GM10266 (cell line): ENCODE data around the gene NPC1L1.

Source experiments
- DNase-seq: peaks from one replicate; pipeline ENCODE4 v3.0.0; 2012; ENCODE audit errors: extremely low spot score
- CTCF ChIP-seq: IDR thresholded peaks from 2 replicates; pipeline ENCODE4 v1.5.1; 2012; ENCODE audit warnings: mild to moderate bottlenecking, low read depth; ENCODE audit not compliant: control insufficient read depth, insufficient read depth; ENCODE audit errors: missing control alignments

Gene NPC1L1

GRCh38 chr7:44472843-44473242 lies 68.3 kb downstream of the NPC1L1 start:
- DNase-seq = no peak
- TF ChIP-seq CTCF = no peak

DNA sequence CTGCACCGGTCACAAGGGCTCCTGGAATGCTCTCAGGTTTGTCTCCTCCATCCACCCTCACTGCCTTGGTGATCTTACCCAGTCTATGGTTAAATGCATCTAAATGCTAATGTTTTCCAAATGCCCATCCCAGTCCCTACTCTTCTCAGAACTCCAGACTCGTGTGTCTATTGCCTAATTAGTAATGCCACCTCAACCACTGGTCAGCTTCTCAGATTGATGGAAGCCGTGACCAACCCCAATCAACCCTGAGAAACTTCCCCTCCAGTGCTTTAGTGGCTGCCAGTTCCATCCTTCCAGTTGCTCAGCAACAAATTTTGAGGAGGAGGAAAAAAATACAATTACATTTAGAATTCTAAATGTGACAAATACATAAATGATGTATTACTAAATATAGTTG lies 69.3 kb downstream of the NPC1L1 start:
- TF ChIP-seq CTCF = no peak
- no peak for DNase-seq

- no peak for TF ChIP-seq CTCF
- no peak for DNase-seq
Observed at GRCh38 chr7:44471436-44471835, 69.7 kb downstream of the NPC1L1 start.

- DNase-seq = no peak
- TF ChIP-seq CTCF = no peak
Observed at GRCh38 chr7:44470628-44471245, 70.4 kb downstream of the NPC1L1 start.

DNA sequence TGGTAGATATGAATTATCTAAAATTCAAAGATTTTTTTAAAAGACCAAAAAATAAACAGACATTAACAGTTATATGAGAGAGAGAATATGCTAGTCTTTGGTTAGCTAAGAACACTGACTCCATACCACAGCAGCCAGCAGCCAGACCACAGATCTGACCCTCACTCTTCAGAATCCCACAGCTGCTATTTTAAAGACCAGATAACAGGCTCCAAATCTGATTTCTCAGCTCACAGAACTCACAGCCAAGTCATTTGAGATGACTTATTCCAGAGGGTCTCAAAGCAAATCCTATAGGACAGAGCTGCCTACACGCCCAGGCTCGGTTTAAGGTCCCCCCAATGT lies 71.0 kb downstream of the NPC1L1 start:
- TF ChIP-seq CTCF = no peak
- no peak for DNase-seq

GRCh38 chr7:44469461-44470134 lies 71.5 kb downstream of the NPC1L1 start:
- no peak for TF ChIP-seq CTCF
- no peak for DNase-seq

- no peak for DNase-seq
- TF ChIP-seq CTCF = no peak
Observed at GRCh38 chr7:44467217-44467548, 73.9 kb downstream of the NPC1L1 start.
